ENCODE measurements around the gene CACNA1E.

GRCh38 chr1:181643631-181644030 lies 160.3 kb downstream of the CACNA1E start:
- TF ChIP-seq POLR2A (IDR thresholded peaks at IDR 0.05) (no peak), EP300 (IDR thresholded peaks at IDR 0.05) (no peak), CTCF (IDR thresholded peaks at IDR 0.05) (no peak)
